ENCODE results near the gene C2CD2L.

- TF ChIP-seq RAD21 (IDR thresholded peaks at IDR 0.05; ENCODE audit: low read length) (no peak), YY1 (IDR thresholded peaks at IDR 0.05; ENCODE audit: low read depth) (no peak), EZH2phosphoT487 (IDR thresholded peaks at IDR 0.05; ENCODE audit: borderline replicate concordance, low read depth) (no peak)
Measured at GRCh38 chr11:119088406-119088805, 18.7 kb upstream of the C2CD2L start.

Measured in SK-N-SH (cell line).